Retinal pigment epithelial cell (primary cell): ENCODE results near the gene RGSL1.

Experiments used
- DNase-seq: peaks from one replicate; pipeline ENCODE4 v3.0.0-alpha.2; 2010; ENCODE audit warnings: low read depth
- H3K4me3 ChIP-seq: 2 replicates; pipeline ENCODE4 v1.5.1; 2011; ENCODE audit warnings: mild to moderate bottlenecking, low read length, control low read depth, moderate library complexity
- CTCF ChIP-seq: conservative IDR thresholded peaks from 2 replicates; pipeline ENCODE4 v1.5.1; 2011; ENCODE audit warnings: low read depth, low read length, control low read depth, inconsistent platforms

RGSL1 gene

DNA sequence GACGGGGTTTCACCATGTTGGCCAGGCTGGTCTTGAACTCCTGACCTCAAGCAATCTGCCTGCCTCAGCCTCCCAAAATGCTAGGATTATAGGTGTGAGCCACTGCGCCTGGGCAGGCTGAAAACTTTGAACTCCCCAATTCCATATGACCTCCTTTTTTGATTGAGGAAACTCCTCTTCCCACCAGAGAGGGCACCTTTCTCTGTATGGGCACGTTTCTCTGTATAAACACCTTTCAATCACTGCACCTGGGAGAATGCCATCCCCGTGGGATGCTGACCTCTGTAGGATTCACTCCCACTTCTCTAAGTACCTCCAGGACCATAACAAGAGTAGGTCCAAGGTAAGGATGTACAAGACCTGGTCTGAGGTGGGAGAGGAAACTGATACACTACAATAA is 39.8 kb upstream of the RGSL1 start:
- no peak overlapping the region for H3K4me3 ChIP-seq
- TF ChIP-seq CTCF = no peak

DNA sequence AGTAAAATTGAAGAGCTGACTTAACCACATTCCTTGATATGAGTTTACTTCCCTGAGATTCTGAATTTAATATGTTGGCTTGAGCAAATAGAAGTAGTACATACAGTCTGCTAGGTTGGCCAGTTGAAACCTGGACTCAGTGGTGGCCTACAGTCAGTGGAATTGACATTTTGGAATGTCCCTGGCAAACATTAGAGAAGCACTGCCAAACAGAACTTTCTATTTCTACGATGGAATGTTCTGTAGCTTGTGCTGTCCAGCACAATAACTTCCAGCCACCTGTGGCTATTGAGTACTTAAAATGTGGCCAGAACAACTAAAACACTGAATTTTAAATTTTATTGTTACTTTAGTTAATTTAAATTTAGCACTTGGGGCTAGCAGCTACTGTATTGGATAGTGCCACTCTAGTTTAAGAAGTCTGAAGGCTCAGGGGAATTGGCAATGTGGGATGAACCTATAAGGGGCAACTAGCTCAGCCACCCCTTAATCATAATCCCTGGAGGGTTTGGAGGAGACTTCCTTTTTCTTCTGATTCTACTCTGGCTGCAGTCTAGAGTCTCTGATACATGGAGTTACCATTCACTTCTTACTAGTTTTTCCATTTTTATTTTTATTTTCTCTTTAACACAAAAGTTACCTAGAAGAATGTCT is 39.2 kb upstream of the RGSL1 start:
- no peak overlapping the region for H3K4me3 ChIP-seq
- TF ChIP-seq CTCF = no peak
- no peak for DNase-seq

More for the DNA sequence above, 39.8 kb upstream of the RGSL1 start:
- no peak for DNase-seq

GRCh38 chr1:182413486-182413885 is 36.5 kb upstream of the RGSL1 start:
- H3K4me3 ChIP-seq = no peak overlapping the region
- TF ChIP-seq CTCF = no peak
- no peak for DNase-seq

DNA sequence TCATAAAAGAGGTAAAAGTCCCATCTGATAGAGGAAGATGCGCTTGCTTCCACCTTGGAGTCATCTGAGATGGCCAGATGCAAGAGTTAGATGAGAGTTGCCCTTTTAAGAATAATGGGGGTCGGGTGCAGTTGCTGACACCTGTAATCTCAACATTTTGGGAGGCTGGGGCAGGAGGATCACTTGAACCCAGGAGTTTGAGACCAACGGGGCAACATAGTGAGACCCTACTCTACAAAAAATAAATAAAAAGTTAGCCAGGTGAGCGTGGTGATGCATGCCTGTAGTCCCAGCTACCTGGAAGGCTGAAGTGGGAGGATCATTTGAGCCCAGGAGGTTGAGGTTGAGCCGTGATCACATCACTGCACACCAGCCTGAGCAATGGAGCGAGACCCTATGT is 36.0 kb upstream of the RGSL1 start:
- DNase-seq = no peak
- no peak for TF ChIP-seq CTCF
- no peak overlapping the region for H3K4me3 ChIP-seq

DNA sequence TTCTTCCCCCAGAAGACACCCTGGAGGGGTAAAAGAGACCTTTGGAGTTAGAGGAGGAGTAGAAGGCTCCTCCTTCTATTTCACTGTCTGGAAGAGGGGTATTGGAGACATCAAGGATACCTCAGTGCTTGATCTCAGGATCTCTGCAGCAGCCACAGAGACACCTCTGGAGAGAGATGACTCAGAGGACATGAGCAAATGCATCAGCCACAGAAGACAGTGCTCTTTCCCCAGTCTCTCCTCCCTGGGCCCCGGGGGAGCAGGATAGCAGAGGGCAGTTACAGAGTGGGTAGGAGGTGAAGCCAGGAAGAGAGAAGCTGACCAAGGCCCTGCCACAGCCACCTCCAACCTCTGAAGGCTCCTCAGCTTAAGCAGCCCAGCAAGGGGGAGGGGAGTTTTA is 34.2 kb upstream of the RGSL1 start:
- no peak for TF ChIP-seq CTCF
- H3K4me3 ChIP-seq = no peak overlapping the region
- no peak for DNase-seq

DNA sequence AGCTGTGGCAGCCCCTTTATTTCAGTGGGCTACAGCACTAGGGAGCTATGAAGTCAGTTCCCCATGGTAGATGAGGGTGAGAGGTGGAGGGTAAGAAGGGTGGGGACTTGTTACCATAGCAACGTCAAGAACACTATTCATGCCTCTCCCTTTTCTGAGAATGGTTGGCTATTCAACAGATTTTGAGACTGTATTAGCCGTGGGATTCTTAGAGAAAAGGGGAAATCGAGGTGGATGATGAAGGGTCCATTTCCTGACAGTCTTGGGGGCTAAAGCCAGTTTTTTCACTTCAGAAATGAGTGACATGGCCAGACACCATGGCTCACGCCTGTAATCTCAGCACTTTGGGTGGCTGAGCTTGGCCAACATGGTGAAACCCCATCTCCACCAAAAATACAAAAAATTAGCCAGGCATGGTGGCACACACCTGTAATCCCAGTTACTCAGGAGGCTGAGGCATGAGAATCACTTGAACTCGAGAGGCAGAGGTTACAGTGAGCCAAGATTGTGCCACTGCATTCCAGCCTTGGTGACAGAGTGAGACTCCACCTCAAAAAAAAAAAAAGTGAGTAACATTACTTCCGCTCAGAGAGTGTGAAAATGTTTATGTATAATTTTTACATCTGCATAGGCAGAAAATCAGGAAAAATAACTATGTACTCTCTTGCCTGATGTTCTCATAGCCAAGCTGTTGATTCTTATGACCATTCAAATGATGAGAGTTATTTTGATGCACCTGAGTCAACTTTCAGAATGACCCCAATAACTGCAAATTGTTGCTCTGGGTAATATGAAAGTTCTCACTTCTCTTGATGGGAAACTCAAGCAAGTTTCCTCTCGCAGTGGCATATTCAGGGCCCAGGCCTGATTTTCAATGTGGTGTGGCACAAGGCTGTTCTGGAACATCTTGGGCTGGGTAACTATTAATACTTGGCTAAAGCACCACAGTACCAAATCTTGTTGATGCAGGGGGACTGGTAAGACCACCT is 23.2 kb upstream of the RGSL1 start:
- H3K4me3 ChIP-seq = no peak overlapping the region
- no peak for TF ChIP-seq CTCF
- no peak for DNase-seq
